Ramos (cell line): Measurements from ENCODE around the gene RNPEPL1.

Source experiments
- in situ Hi-C: fragments of 300-500 bp; cut with MboI; formaldehyde crosslinking; loops from one replicate; pipeline ENCODE4 v1.14.3; 2022; ENCODE audit warnings: low sequenced_read_pairs; ENCODE audit not compliant: unreplicated experiment

RNPEPL1 gene

GRCh38 chr2:240563951-240564560 lies 4.2 kb upstream of the RNPEPL1 start:
- in situ Hi-C loops = no loop called here

- in situ Hi-C loops = no loop called here
Observed at GRCh38 chr2:240564561-240565332, 3.5 kb upstream of the RNPEPL1 start.

GRCh38 chr2:240565333-240566202 lies 2.7 kb upstream of the RNPEPL1 start:
- in situ Hi-C loops = no loop called here

GRCh38 chr2:240566203-240567136 lies 1.8 kb upstream of the RNPEPL1 start:
- in situ Hi-C loops = no loop called here

- in situ Hi-C loops = no loop called here
Observed at GRCh38 chr2:240567137-240567871, 980 bp upstream of the RNPEPL1 start.

GRCh38 chr2:240568678-240569522 lies 616 bp downstream of the RNPEPL1 start:
- in situ Hi-C loops = no loop called here

GRCh38 chr2:240569523-240569997 lies 1.3 kb downstream of the RNPEPL1 start:
- in situ Hi-C loops = no loop called here

- in situ Hi-C loops = no loop called here
Observed at GRCh38 chr2:240569998-240570530, 1.8 kb downstream of the RNPEPL1 start.

GRCh38 chr2:240570531-240571313 lies 2.4 kb downstream of the RNPEPL1 start:
- in situ Hi-C loops = no loop called here

GRCh38 chr2:240571314-240571973 lies 3.2 kb downstream of the RNPEPL1 start:
- in situ Hi-C loops = no loop called here

GRCh38 chr2:240572141-240573031 lies 4.1 kb downstream of the RNPEPL1 start:
- in situ Hi-C loops = no loop called here

- in situ Hi-C loops = no loop called here
Observed at GRCh38 chr2:240573071-240573515, 4.8 kb downstream of the RNPEPL1 start.

- in situ Hi-C loops = no loop called here
Observed at GRCh38 chr2:240573516-240574385, 5.5 kb downstream of the RNPEPL1 start.

GRCh38 chr2:240574386-240575100 lies 6.3 kb downstream of the RNPEPL1 start:
- in situ Hi-C loops = no loop called here
